H1 (cell line): Measurements from ENCODE around the gene MYLK. TPM values are rescaled to one million over a fixed set of nuclear protein-coding genes. Genes with fewer than 3 reads are reported as not detected.

Source experiments
- CTCF ChIA-PET: fragments of 300-600 bp; sonication (Branson Sonifier 250); formaldehyde crosslinking; loops from one replicate; lab custom pipeline; 2021; ENCODE audit not compliant: partially characterized antibody; lab: Charles Lee
- POLR2A ChIA-PET: fragments of 300-600 bp; sonication (Branson Sonifier 250); formaldehyde crosslinking; loops from one replicate; lab custom pipeline; 2021; ENCODE audit warnings: inconsistent platforms; ENCODE audit not compliant: partially characterized antibody; lab: Charles Lee
- DNase-seq, 2 experiments: peaks; one replicate each; pipeline versions ENCODE4 v3.0.0 to v3.0.0-alpha.2; 2010 to 2022; ENCODE audit warnings: low spot score in 2 of 2, low read depth in 1 of 2, mixed read lengths in 1 of 2
- FAIRE-seq: peaks from 2 replicates; lab custom pipeline; 2011; peaks lifted over from hg19 to GRCh38; lab: Jason Lieb, UNC
- H2AFZ ChIP-seq: 2 replicates; pipeline ENCODE4 v1.8.1; 2012; ENCODE audit warnings: low read length, inconsistent platforms
- H2AK5ac ChIP-seq: 2 replicates; pipeline ENCODE4 v1.6.1; 2013; ENCODE audit warnings: low read depth, low read length
- H2BK120ac ChIP-seq: replicated peaks from 2 replicates; pipeline ENCODE3; 2013; ENCODE audit warnings: low read depth, low read length, inconsistent platforms
- H2BK12ac ChIP-seq: 2 replicates; pipeline ENCODE4 v1.6.1; 2013; ENCODE audit warnings: low read depth, low read length
- H2BK15ac ChIP-seq: 2 replicates; pipeline ENCODE4 v1.6.1; 2013; ENCODE audit warnings: low read length
- H2BK20ac ChIP-seq: 2 replicates; pipeline ENCODE4 v1.6.1; 2013; ENCODE audit warnings: low read length
- H2BK5ac ChIP-seq: 2 replicates; pipeline ENCODE4 v1.6.1; 2013; ENCODE audit warnings: low read depth, low read length
- H3K14ac ChIP-seq: 2 replicates; pipeline ENCODE4 v1.6.1; 2013; ENCODE audit warnings: inconsistent platforms; ENCODE audit not compliant: insufficient read length
- H3K18ac ChIP-seq: 2 replicates; pipeline ENCODE4 v1.6.1; 2013; ENCODE audit warnings: low read length; ENCODE audit errors: extremely low read depth
- H3K23ac ChIP-seq: 2 replicates; pipeline ENCODE4 v1.6.1; 2013; ENCODE audit warnings: inconsistent platforms; ENCODE audit not compliant: insufficient read length
- H3K23me2 ChIP-seq: 2 replicates; pipeline ENCODE4 v1.6.1; 2013; ENCODE audit warnings: low read depth, low read length
- H3K27ac ChIP-seq: 2 replicates; pipeline ENCODE4 v1.6.1; 2011; ENCODE audit warnings: low read depth, low read length, inconsistent platforms
- H3K27me3 ChIP-seq, 4 experiments: replicated peaks in 1 of 4; 1 replicate in 1 of 4; 2 replicates in 3 of 4; pipeline versions ENCODE4 v1.6.1 to v1.8.1; 2011 to 2013; ENCODE audit warnings: low read length in 3 of 4, mild to moderate bottlenecking in 3 of 4, inconsistent platforms in 2 of 4, mixed read lengths in 2 of 4, moderate library complexity in 1 of 4; ENCODE audit not compliant: control insufficient read depth in 3 of 4, insufficient read depth in 3 of 4; ENCODE audit errors: extremely low read depth in 1 of 4
- H3K36me3 ChIP-seq, 4 experiments: 2 replicates each; pipeline versions ENCODE4 v1.6.1 to v1.8.1; 2011 to 2013; ENCODE audit warnings: mild to moderate bottlenecking in 4 of 4, low read length in 3 of 4, moderate library complexity in 2 of 4, control low read depth in 1 of 4, inconsistent platforms in 1 of 4; ENCODE audit not compliant: insufficient read depth in 4 of 4, control insufficient read depth in 2 of 4
- H3K4ac ChIP-seq: replicated peaks from 2 replicates; pipeline ENCODE3; 2013; ENCODE audit warnings: low read length, low read depth, mixed read lengths, inconsistent platforms; ENCODE audit not compliant: insufficient read length
- H3K4me1 ChIP-seq, 4 experiments: replicated peaks in 1 of 4; 1 replicate in 1 of 4; 2 replicates in 3 of 4; pipeline versions ENCODE4 v1.6.1 to v1.8.1; 2011 to 2013; ENCODE audit warnings: low read length in 3 of 4, inconsistent platforms in 2 of 4, mixed read lengths in 1 of 4; ENCODE audit not compliant: insufficient read depth in 4 of 4, control insufficient read depth in 3 of 4
- H3K4me2 ChIP-seq, 2 experiments: 2 replicates each; pipeline versions ENCODE4 v1.6.1 to v1.8.1; 2011 to 2013; ENCODE audit warnings: low read depth in 2 of 2, low read length in 2 of 2, control low read depth in 1 of 2, inconsistent platforms in 1 of 2, mild to moderate bottlenecking in 1 of 2; ENCODE audit not compliant: insufficient read depth in 1 of 2
- H3K4me3 ChIP-seq, 4 experiments: fragments of 200-600, 300-600 bp in 1 of 4; sonication (generic), shearing (Covaris generic), sonication (Bioruptor Twin) in 1 of 4; 2 replicates each; pipeline versions ENCODE4 v1.5.1 to v1.8.1; 2011 to 2016; ENCODE audit warnings: low read length in 4 of 4, low read depth in 3 of 4, control low read depth in 2 of 4, inconsistent platforms in 2 of 4, mild to moderate bottlenecking in 2 of 4, mixed read lengths in 1 of 4, moderate library complexity in 1 of 4; ENCODE audit not compliant: insufficient read depth in 2 of 4; ENCODE audit errors: extremely low read depth in 1 of 4
- H3K56ac ChIP-seq: replicated peaks from 2 replicates; pipeline ENCODE3; 2013; ENCODE audit warnings: low read depth, mild to moderate bottlenecking, mixed read lengths, low read length, inconsistent platforms; ENCODE audit not compliant: insufficient read length
- H3K79me1 ChIP-seq: 2 replicates; pipeline ENCODE4 v1.6.1; 2013; ENCODE audit warnings: low read depth, low read length, control low read depth
- H3K79me2 ChIP-seq, 2 experiments: 2 replicates each; pipeline versions ENCODE4 v1.6.1 to v1.8.1; 2012 to 2013; ENCODE audit warnings: low read length in 2 of 2, mild to moderate bottlenecking in 2 of 2, inconsistent platforms in 1 of 2; ENCODE audit not compliant: insufficient read depth in 2 of 2, control insufficient read depth in 1 of 2
- H3K9ac ChIP-seq, 4 experiments: replicated peaks in 1 of 4; 1 replicate in 1 of 4; 2 replicates in 3 of 4; pipeline versions ENCODE4 v1.6.1 to v1.8.1; 2011 to 2013; ENCODE audit warnings: low read depth in 3 of 4, low read length in 3 of 4, control low read depth in 2 of 4, mild to moderate bottlenecking in 2 of 4, moderate library complexity in 2 of 4, inconsistent platforms in 1 of 4; ENCODE audit errors: extremely low read depth in 1 of 4
- H3K9me3 ChIP-seq, 2 experiments: 2 replicates each; pipeline versions ENCODE4 v1.6.1 to v1.8.1; 2012 to 2013; ENCODE audit warnings: mild to moderate bottlenecking in 2 of 2, moderate library complexity in 2 of 2, control low read depth in 1 of 2, inconsistent platforms in 1 of 2, low read depth in 1 of 2, low read length in 1 of 2, mixed read lengths in 1 of 2; ENCODE audit not compliant: insufficient read depth in 2 of 2
- H4K20me1 ChIP-seq, 2 experiments: replicated peaks in 1 of 2; 2 replicates each; pipeline versions ENCODE3 to v1.8.1; 2011 to 2013; ENCODE audit warnings: inconsistent platforms in 2 of 2, low read length in 2 of 2, mild to moderate bottlenecking in 1 of 2; ENCODE audit not compliant: insufficient read depth in 2 of 2, control insufficient read depth in 1 of 2
- H4K5ac ChIP-seq: 2 replicates; pipeline ENCODE4 v1.6.1; 2013; ENCODE audit warnings: low read length, low read depth, mixed read lengths, inconsistent platforms; ENCODE audit not compliant: insufficient read length
- H4K8ac ChIP-seq: 2 replicates; pipeline ENCODE4 v1.8.0; 2013; ENCODE audit warnings: mild to moderate bottlenecking, moderate library complexity, low read length, inconsistent platforms; ENCODE audit not compliant: insufficient read depth; ENCODE audit errors: extremely low read depth
- H4K91ac ChIP-seq: replicated peaks from 2 replicates; pipeline ENCODE3; 2013; ENCODE audit warnings: low read length, mixed read lengths, inconsistent platforms; ENCODE audit not compliant: insufficient read length
- CHD2 ChIP-seq: IDR thresholded peaks from 2 replicates; pipeline ENCODE4 v1.6.1; 2012; ENCODE audit warnings: low read length, improper control_type of control experiment
- EZH2 ChIP-seq: fragments of 200-600 bp; sonication (generic); IDR thresholded peaks from 2 replicates; pipeline ENCODE4 v1.7.1; 2012; ENCODE audit warnings: low read depth, mild to moderate bottlenecking, moderate library complexity, low read length, inconsistent platforms; ENCODE audit not compliant: severe bottlenecking
- JUN ChIP-seq: IDR thresholded peaks from 2 replicates; pipeline ENCODE4 v1.6.1; 2011; ENCODE audit warnings: low read depth, mild to moderate bottlenecking, improper control_type of control experiment, low read length
- KDM5A ChIP-seq: fragments of 200-600 bp; IDR thresholded peaks from 2 replicates; pipeline ENCODE4 v1.7.1; 2012; ENCODE audit warnings: mild to moderate bottlenecking, low read length, inconsistent platforms, mixed read lengths
- NANOG ChIP-seq: IDR thresholded peaks from 2 replicates; pipeline ENCODE4 v1.6.1; 2011; ENCODE audit warnings: low read length, low read depth, mild to moderate bottlenecking, inconsistent platforms; ENCODE audit not compliant: insufficient read depth, poor library complexity, severe bottlenecking
- NRF1 ChIP-seq: IDR thresholded peaks from 2 replicates; pipeline ENCODE4 v1.6.1; 2011; ENCODE audit warnings: mild to moderate bottlenecking, low read depth, low read length, improper control_type of control experiment
- POLR2A ChIP-seq, 2 experiments: IDR thresholded peaks; 1 replicate in 1 of 2; 2 replicates in 1 of 2; pipeline ENCODE4 v1.6.1; 2011; ENCODE audit warnings: low read depth in 2 of 2, low read length in 2 of 2, mild to moderate bottlenecking in 2 of 2; ENCODE audit errors: control extremely low read depth in 1 of 2
- POU5F1 ChIP-seq: IDR thresholded peaks from 2 replicates; pipeline ENCODE4 v1.6.1; 2011; ENCODE audit warnings: low read depth, mild to moderate bottlenecking, low read length, moderate library complexity
- SP2 ChIP-seq: IDR thresholded peaks from 2 replicates; pipeline ENCODE4 v1.6.1; 2012; ENCODE audit warnings: mild to moderate bottlenecking, low read length, inconsistent platforms
- SRF ChIP-seq: IDR thresholded peaks from 2 replicates; pipeline ENCODE4 v1.6.1; 2011; ENCODE audit warnings: mild to moderate bottlenecking, low read depth, low read length, moderate library complexity
- TEAD4 ChIP-seq: IDR thresholded peaks from 2 replicates; pipeline ENCODE4 v1.6.1; 2012; ENCODE audit warnings: low read depth, low read length, inconsistent platforms, mixed read lengths
- YY1 ChIP-seq: IDR thresholded peaks from 2 replicates; pipeline ENCODE4 v1.6.1; 2011; ENCODE audit warnings: low read depth, mild to moderate bottlenecking, low read length
- ZNF274 ChIP-seq: IDR thresholded peaks from 2 replicates; pipeline ENCODE4 v1.7.0; 2012; ENCODE audit warnings: low read length, borderline replicate concordance; ENCODE audit errors: extremely low read depth
- WGBS, 2 experiments: shearing (Covaris generic) in 1 of 2; methylation state at CpG; one replicate each; pipeline versions ENCODE4 v1.1.6 to v1.1.7; 2013 to 2015; ENCODE audit warnings: low lambda C conversion rate in 2 of 2, mixed read lengths in 2 of 2, inconsistent platforms in 1 of 2, low coverage in 1 of 2, missing lambda C conversion rate in 1 of 2; ENCODE audit not compliant: insufficient replicate concordance in 2 of 2, insufficient coverage in 1 of 2, insufficient read length in 1 of 2; ENCODE audit errors: extremely low coverage in 1 of 2, missing lambda C conversion rate in 1 of 2; 5-methylcytosine and 5-hydroxymethylcytosine counted together
- polyA plus RNA-seq, 7 experiments: library from polyadenylated mRNA; depleted of rRNA in 3 of 7; stranded (reverse) in 5 of 7; unstranded in 2 of 7; fragments of >200 nt in 5 of 7; fragments of 200-250 nt in 2 of 7; gene quantifications; 1 replicate in 5 of 7; 2 replicates in 1 of 7; 4 replicates in 1 of 7; pipeline versions ENCODE4 v1.2.1 to v1.2.3, GENCODE V29; 2011 to 2013; ENCODE audit warnings: missing spikeins in 2 of 7, mixed read lengths in 2 of 7
- total RNA-seq: library from RNA; stranded (reverse); fragmentation: NEBNext Ultra II Directional; extraction: Animal tissue kit (Norgen Biotek cat#: 25700); gene quantifications from 2 replicates; pipeline ENCODE4 v1.2.1, GENCODE V29; 2021

The MYLK gene
- total and polyA plus RNA-seq, 2 of the 8 experiments (the other 6 are each of a cell fraction or from before 2014, with no cell fraction given): 11.6 to 21.3 TPM

GRCh38 chr3:123750659-123751420 is 133.3 kb downstream of the MYLK start:
- no peak overlapping the region for H2AFZ ChIP-seq
- H3K79me1 ChIP-seq: no peaks in the 10 kb centered on the region
- no peak overlapping the region for H4K5ac ChIP-seq
- no peaks in the 10 kb centered on the region for H3K23me2 ChIP-seq
- peak in 1 of 2 experiments; percentile 45 for DNase-seq
- H3K4me3 ChIP-seq: no peak overlapping the region
- H2BK5ac ChIP-seq: peak overlapping the region; percentile 13; the same call in 1 of the 2 replicates
- H3K27ac ChIP-seq: no peak overlapping the region
- H3K56ac ChIP-seq: no peak overlapping the region
- no peaks in the 10 kb centered on the region for H3K36me3 ChIP-seq
- H2BK12ac ChIP-seq: no peak overlapping the region; the same call in 1 of the 2 replicates
- FAIRE-seq: no peak
- no peak overlapping the region for H3K9ac ChIP-seq
- H3K79me2 ChIP-seq: no peaks in the 10 kb centered on the region
- H3K27me3 ChIP-seq: no peaks in the 10 kb centered on the region
- no peak overlapping the region for H3K18ac ChIP-seq
- H4K8ac ChIP-seq: no peak overlapping the region
- no peak overlapping the region for H2BK120ac ChIP-seq
- 0 out of 7 replicates have a peak, but pooled peaks cover 0 to 3% (median 0%) of the 10 kb centered on the region in 4 experiments for H3K4me1 ChIP-seq
- no peaks in the 10 kb centered on the region for H3K9me3 ChIP-seq
- ChIA-PET CTCF (interaction anchor here (0.7 to 3.6 kb wide), 7 partner anchors 9 to 130 kb away, joined by 3 to 25 read pairs (median 3); no protein-coding TSS in a partner anchor), POLR2A (no interaction called here)
- H2BK20ac ChIP-seq: no peak overlapping the region
- WGBS, 2 experiments: 88% methylated on average over 3 of the region's 3 CpGs; no CpG with 5 or more reads in 1 of the 2 experiments
- no peak overlapping the region for H3K4me2 ChIP-seq
- H2AK5ac ChIP-seq: no peak overlapping the region
- no peak overlapping the region for H2BK15ac ChIP-seq
- no peak overlapping the region for H4K91ac ChIP-seq
- no peaks in the 10 kb centered on the region for H4K20me1 ChIP-seq
- H3K23ac ChIP-seq: no peak overlapping the region
- H3K4ac ChIP-seq: no peak overlapping the region
- H3K14ac ChIP-seq: no peak overlapping the region
- TF ChIP-seq SP2: no peak
- TF ChIP-seq NANOG: no peak
- no peak for TF ChIP-seq ZNF274
- TF ChIP-seq POLR2A (IDR thresholded peaks at IDR 0.05; ENCODE audit: control extremely low read depth in 1 of 2, low read depth in 2 of 2, low read length in 2 of 2): no peak
- no peak for TF ChIP-seq POU5F1
- TF ChIP-seq KDM5A: no peak
- peak; percentile 69; the same call in 1 of the 2 replicates for TF ChIP-seq TEAD4
- TF ChIP-seq JUN: 0 out of 2 replicates have a peak, but pooled peaks have one; percentile 33
- TF ChIP-seq YY1: peak; percentile 61; the same call in 1 of the 2 replicates
- no peak for TF ChIP-seq EZH2
- no peak for TF ChIP-seq CHD2
- no peak for TF ChIP-seq SRF
- no peak for TF ChIP-seq NRF1
